HG02759 (cell line): ENCODE data around the gene CXorf38.
"Not testable (repeated sequence)": the region's sequence is repeated elsewhere in the genome, so short reads cannot be mapped to it uniquely, and the experiment has no call there.

Experiments
- ATAC-seq: cut with Tn5 transposase; IDR thresholded peaks from one replicate; pipeline ENCODE4 v1.9.1; 2021; ENCODE audit warnings: mild to moderate bottlenecking, moderate library complexity; ENCODE audit not compliant: unreplicated experiment

Gene CXorf38

DNA sequence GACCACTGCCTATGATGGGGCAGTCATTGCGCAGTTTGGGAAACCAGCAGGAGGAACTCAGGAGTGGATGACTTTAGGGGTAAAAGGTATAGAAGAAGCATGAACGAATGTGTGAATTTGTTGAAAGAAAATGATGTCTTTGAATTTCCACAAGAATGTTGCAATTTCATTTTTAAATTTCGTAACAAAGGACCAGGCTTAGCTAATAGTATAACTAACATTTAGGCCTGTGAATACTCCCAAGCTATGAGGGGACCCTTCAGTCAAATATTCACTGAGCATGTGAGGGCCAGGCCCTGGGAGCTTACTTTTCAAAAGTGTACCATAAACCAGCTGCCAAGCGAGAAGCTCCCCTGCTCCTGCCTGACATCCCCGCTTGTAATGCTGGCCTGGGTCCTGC, 18.9 kb downstream of the CXorf38 start:
- no peak for ATAC-seq

DNA sequence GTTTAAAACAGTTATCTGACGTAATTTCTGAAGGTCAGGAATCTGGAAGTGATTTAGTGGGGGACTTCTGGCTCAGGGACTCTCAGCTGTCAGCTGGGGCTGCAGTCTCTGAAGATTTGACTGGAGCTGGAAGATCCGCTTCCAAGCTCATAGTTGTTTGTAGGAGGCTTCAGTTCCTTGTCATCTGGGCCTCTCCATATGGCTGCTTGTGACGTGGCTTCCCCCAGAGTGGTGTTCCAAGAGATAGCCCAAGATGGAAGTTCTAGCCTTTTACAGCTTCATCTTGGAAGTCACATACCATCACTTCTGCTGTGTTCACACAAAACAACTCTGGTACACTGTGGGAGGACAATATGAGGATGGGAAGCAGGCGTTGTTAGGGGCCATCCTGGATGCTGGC, 22.1 kb downstream of the CXorf38 start:
- ATAC-seq = no peak

DNA sequence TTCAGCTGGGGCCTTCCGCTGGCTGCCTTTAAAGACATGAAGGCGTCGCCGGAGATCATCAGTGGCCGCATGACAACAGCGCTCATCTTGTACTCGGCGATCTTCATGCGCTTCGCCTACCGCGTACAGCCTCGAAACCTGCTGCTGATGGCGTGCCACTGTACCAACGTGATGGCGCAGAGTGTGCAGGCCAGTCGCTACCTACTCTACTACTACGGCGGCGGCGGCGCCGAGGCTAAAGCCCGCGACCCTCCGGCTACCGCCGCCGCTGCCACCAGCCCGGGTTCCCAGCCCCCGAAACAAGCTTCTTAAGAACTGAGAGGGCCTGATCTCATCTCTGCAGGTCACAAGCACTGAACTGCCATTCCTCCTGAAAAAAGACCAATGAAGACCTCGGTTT, 23.7 kb downstream of the CXorf38 start:
- ATAC-seq = no peak

DNA sequence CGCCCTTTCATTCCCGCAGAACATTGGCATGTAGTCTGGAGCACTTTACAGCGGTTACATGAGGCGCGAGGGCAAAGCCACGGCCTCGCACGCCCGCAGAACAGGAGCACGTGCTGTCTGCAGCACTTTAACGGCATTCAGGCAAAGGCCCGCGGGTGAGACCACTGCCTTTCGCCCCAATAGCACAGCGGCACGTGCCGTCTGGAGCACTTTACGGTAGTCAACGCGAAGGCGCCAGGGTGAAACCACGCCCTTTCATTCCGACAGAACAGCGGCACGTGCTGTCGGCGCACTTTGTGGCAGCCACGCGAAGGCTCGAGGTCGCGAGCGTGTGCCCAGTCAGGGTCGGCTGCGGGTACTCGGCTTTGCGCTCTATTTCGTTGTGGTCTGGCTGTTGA, 24.2 kb downstream of the CXorf38 start, which contains the start of gene MPC1L:
Gene MPC1L, plus strand, starts transcription at position 290 of the 398 bp plus-strand sequence. CDS start 138 bp downstream, outside the sequence.
- ATAC-seq = no peak

DNA sequence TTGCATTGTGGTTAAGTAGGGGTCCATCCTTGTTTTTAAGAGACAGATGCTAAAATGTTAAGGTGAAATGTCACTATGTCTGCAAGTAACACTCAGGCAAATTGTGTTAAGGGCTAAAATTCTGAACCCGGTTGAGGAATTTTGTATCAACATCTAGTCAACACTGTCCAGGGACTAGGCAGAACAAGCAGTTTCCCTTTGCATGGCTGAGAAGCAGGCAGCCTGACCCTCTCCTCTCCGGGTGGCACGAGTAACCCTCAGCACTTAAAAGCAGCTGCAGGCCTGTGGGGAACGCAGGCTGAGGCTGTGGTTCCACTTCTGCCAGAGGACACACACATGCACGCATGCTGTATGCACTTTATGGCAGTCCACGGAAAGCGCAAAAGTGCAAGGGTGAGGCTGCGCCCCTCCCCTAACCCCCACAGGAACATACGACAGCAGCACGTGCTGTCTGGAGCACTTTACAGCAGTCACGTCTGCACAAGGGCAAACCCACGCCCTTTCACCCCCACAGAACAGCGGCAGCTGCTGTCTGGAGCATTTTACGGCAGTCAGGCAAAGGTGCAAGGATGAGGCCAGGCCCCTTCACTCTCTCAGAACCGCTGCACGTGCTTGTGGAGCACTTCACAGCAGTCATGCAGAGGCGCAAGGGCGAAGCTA, 24.8 kb downstream of the CXorf38 start:
- no peak for ATAC-seq

DNA sequence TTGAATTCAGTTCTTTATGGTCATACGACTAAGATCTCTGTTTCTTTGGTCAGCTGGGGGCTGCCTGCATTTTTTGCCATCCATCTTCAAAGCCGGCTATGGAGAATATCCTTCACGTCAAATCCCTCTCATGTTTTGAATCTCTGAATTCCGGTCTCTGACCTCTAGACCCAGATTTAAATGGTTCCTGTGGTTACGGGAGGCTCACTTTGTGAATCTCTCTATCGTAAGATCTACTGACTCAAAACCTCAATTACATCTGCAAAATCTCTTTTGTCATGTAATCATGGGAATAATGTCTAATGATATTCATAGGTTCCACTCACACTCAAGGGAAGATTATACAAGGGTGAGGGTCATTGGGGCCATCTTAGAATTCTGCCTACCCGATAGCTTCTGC, 29.8 kb downstream of the CXorf38 start:
- no peak for ATAC-seq

DNA sequence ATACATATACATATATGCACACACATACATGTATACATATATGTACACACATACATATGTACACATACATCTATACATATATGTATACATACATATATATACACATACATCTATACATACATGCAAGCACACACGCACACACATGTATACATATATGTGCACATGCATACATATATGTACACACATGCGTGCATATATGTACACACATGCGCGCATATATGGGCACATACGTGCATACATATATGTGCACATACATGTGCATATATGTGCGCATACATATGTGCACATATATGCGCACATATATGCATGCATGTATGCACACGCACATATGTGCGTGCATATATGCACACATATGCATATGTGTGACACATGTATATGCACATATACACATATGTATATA, 31.4 kb downstream of the CXorf38 start:
- ATAC-seq = no peak

DNA sequence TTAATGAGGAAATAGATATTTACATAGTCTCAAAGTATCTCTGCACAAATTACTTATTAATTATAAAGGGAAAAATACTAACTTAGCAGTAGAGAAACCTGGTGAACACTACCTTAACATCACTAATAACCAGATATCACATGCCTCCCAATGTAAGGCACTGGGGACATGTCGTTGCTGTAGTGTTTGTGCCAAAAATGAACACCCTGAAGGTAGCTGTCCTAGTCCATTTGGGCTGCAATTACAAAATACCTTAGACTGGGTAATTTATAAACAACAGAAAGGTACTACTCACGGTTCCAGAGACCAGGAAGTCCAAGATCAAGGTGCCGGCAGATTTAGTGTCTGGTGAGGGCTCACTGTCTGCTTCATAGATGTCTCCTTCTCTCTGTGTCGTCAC, 34.9 kb downstream of the CXorf38 start:
- no peak for ATAC-seq

DNA sequence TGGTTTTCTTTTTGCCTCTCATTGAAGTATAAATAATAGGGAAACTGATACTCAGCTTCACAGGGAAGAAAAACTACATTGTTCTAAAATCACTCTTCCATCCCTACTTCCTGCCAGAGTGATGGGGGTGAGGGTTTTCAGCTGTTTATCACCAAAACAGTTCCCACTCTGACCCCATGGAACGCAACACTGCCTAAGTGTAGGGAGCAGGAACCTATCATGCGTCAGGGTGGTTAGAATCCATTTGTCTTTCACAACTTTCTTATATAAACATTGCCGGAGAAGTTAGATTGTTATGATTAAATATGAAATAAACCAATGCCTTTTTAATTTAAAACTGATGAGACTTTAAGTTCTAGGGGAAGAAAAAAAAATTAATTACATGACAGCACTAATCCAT, 40.0 kb downstream of the CXorf38 start:
- no peak for ATAC-seq

DNA sequence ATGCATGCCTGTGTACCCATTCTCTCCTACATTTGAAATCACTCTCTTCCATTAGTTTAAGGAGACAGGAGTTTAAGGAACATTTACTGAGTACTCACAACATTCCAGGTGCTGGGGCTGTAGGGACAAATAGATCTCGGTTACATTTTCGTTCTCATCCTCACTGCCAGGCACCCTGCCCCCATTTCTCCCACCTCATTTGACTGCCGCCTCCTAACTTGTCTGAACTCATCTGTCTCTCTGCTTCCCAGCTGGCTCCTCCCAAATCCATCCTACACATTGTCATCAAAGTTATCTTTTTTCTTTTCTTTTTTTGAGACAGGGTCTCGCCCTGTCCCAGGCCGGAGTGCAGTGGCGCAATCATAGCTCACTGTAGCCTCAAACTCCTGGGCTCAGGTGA, 43.9 kb downstream of the CXorf38 start:
- ATAC-seq = no peak

DNA sequence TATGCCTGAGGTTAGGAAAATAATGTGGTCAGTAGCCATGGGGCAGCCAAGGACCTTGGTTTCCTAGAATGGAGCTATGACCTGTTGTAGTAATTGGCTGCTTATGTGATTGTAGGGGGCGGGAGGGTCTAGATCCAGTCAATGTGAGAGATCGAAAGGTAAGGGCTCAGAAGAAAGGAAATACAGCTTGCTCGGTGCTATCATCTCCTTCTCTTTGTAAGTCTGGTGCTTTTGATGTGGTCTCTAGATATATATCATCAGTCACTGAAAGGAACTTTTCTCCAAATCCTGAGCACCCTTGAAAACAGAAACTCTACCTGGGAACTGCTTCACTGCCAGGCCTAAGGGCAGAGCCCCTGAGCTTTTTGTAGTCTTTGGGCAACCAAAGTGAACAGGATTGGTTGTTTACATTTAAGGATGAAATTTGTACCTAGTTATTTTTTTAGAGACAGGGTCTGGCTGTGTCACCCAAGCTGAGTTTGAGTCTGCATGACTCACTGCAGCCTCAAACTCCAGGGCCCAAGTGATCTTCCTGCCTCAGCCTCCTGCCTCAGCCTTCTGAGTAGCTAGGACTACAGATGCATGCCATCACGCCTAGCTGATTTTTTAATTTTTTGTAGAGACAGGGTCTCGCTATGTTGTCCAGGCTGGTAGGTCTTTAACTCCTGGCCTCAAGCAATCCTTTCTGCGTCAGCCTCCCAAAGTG, 57.6 kb downstream of the CXorf38 start:
- ATAC-seq = not testable (repeated sequence)

DNA sequence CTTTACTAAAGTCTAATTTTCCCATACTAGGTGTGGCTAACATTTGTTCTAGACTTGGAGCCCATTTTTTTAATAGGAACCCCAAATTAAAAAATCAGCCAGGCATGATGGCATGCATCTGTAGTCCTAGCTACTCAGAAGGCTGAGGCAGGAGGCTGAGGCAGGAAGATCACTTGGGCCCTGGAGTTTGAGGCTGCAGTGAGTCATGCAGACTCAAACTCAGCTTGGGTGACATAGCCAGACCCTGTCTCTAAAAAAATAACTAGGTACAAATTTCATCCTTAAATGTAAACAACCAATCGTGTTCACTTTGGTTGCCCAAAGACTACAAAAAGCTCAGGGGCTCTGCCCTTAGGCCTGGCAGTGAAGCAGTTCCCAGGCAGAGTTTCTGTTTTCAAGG, 59.7 kb downstream of the CXorf38 start:
- not testable (repeated sequence) for ATAC-seq

DNA sequence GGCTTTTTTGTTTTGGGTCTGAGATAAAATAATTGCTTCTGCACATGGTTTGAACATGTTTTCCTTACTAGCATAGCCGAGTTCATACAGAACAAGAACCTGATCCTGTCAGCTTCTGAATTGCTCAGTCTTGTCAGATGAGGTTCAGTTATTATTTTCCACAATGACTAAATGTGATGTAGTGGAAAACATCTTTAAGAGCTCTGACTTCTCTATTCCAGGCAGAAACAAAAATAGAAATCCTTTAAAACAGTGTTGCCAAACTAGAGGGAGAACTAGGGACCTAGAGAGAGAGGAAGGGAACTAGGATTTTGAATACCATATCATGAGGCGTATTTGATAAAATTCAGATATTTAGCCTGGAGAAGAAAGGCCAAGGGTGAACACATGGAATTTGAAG, 64.5 kb downstream of the CXorf38 start:
- ATAC-seq = no peak

DNA sequence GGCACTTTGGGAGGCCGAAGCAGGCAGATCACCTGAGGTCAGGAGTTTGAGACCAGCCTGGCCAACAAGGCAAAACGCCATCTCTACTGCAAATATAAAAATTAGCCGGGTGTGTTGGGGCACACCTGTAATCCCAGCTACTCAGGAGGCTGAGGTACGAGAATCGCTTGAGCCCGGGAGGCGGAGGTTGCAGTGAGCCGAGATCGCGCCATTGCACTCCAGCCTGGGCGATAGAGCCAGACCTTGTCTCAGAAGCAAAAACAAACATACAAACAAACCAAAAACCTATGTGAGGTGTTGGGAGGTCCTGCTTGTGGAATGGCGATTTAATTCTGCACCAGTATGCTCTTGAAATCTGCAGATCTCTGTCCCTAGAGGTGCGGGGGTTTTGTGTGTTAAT, 65.2 kb downstream of the CXorf38 start:
- not testable (repeated sequence) for ATAC-seq

DNA sequence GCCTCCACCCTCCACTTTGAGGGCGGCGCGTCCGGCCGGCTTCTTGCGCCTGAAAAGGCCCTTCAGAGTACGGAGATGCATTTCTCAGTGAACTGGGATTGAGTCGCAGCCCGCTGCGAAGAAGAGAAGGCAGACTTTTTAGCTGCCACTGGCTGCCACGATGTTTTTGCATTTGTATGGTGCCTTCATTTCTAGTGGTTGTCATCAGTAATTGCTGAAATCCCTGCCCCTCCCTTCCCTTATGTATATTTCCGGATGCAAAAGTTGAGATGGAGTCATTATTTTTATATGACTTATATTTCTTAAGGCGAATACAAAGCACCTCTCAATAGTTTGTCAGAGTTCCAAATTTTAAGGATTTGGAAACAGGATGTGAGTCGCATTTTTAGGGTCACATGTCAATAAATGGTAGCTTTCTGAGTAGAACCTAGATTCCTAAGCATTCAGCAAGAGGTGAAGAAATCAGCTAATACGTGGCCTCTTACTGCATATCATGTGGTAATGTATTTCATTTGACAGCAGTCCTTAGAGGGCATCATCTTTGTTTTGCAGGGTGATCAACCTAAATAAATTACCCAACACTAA, 65.9 kb downstream of the CXorf38 start:
- no peak for ATAC-seq

DNA sequence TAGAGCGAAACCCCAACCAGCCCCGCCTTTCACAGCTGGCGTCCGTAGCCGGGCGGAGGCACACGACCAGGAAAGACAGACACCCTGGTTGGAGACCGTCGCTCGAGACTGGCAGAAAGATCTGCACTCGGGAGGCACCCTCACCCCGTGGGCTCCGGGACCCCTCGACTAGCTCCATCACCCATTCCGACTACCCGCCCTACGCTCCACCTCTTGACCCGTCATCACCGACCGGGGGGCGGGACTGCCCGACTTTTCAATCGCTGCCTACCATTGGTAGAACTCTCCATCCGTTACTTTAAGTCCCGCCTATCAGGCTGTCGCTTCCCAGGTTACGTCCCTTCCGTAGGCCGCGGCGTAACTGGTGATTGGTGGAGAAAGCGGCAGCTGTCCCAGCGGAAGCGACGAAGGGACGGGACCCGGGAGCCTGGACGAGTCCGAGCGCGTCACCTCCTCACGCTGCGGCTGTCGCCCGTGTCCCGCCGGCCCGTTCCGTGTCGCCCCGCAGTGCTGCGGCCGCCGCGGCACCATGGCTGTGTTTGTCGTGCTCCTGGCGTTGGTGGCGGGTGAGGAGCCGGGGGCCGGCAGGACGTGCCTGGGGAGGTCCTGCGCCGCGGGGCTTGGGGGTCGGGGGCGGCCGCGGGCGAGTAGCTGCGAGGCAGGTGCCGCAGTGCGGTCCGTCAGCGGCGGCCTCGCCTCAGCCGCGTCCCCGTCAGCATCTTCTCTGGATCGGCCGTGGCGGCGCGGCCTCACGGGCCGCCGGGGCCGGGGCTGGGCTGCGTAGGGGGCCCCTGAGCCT, 66.6 kb downstream of the CXorf38 start, which contains the start of gene ATP6AP2:
Gene ATP6AP2, plus strand, starts transcription at position 434 of the 799 bp plus-strand sequence. Its CDS starts 96 bp downstream, at position 530.
- peak; percentile 96 for ATAC-seq

DNA sequence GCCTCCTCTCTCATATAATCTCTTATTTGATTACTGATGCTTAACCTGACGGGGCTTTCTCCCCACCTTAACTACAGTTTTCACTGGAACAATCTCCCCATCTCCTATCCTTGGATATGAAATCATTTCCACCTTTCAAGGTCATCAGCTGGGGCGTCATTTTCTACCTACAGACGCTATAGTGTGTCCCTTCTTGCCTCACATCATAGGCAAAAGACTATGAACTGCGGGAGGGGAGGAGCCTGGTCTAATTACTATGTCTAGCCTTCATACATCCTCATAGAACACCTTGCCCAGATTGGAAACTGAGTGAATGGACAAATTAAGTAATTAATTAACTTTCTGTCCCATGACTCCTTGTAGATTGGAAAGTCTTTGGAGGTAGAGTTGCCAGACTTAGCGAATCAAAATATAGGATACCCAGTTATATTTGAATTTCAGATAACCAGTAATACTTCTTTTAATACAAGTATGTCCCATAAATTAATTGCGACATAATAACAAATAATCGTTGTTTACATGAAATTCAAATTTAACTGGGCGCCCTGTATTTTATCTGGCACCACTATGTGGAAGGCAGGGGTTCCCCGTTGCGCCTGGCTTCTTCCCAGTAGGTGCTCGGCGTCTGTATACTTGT, 67.3 kb downstream of the CXorf38 start:
- peak; percentile 57 for ATAC-seq

DNA sequence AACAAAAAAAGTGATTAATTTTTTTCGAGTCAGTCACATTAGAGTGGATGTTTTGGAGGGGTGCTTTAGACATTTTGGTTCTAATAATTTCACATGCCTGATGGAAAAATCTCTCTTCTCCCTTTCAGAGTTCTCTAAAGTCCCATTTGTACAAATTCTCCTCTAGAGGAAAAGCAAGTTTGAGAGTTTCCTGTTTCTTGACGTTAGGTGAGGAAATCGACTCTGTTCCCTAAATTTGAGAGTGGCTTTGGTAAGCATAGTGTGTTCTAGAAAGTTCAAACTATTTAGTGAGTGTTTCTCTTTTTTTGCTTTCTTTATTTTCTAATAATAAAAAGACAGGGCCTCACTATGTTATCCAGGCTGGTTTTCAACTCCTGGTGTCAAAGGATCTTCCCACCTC, 68.2 kb downstream of the CXorf38 start:
- ATAC-seq = no peak

DNA sequence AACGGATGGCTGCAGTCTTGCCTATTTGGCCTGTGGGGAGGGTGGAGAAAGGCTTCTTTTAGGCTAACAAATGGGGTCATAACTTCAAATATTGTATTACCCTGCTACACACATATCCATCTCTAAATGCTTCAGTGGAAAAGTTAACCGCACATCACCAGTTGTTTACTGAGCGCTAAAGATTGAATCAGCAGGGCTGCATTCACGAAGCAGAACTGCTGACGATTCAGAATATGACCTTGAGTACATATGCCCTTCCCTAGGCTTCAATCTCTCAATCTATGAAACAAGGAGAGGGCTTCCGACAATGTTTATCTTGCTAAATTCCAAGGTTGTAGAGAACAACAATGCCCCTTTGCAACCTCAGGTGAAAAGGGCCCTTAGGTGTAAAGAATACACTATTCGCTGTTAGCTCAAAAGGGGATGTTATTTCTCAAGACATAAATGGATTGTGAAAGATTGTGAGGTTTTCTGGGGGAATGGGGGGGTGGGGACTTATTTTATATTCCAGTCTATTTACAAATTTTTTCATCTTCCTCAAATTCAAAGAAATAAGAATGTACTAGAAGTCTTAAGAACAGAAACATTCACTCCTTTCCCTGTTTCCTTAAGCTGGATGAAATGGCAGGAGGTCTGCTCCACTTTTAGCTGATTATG, 69.2 kb downstream of the CXorf38 start:
- no peak for ATAC-seq
